HepG2 (cell line): Measurements from ENCODE around the gene TMUB1. TPM values are rescaled to one million over a fixed set of nuclear protein-coding genes. Genes with fewer than 3 reads are reported as not detected.

ENCODE experiments used
- ASH2L ChIP-seq: fragments of 300-600, 200-600 bp; sonication (generic); IDR thresholded peaks from 2 replicates; pipeline ENCODE4 v1.7.0; 2017; ENCODE audit warnings: low read depth, mild to moderate bottlenecking, moderate library complexity, mixed read lengths, low read length; ENCODE audit not compliant: insufficient read length
- DNMT1 ChIP-seq: sonication (generic); formaldehyde crosslinking; IDR thresholded peaks from 2 replicates; pipeline ENCODE4 v1.5.1; 2020; ENCODE audit warnings: mild to moderate bottlenecking, missing genetic modification reagents
- ELF3 ChIP-seq: IDR thresholded peaks from 2 replicates; pipeline ENCODE4 v1.6.1; 2016; ENCODE audit warnings: missing genetic modification reagents, missing compliant biosample characterization
- GLI4 ChIP-seq: sonication (generic); formaldehyde crosslinking; IDR thresholded peaks from 2 replicates; pipeline ENCODE4 v1.5.1; 2020; ENCODE audit warnings: missing genetic modification reagents, mild to moderate bottlenecking, moderate library complexity, borderline replicate concordance
- ZC3H13 ChIP-seq: sonication (generic); formaldehyde crosslinking; IDR thresholded peaks from 2 replicates; pipeline ENCODE4 v1.8.1; 2023; ENCODE audit warnings: mild to moderate bottlenecking, missing genetic modification reagents, moderate library complexity
- ZNF17 ChIP-seq: sonication (generic); formaldehyde crosslinking; IDR thresholded peaks from 2 replicates; pipeline ENCODE4 v1.5.0; 2020; ENCODE audit warnings: mild to moderate bottlenecking, missing genetic modification reagents
- ZNF383 ChIP-seq: sonication (generic); formaldehyde crosslinking; IDR thresholded peaks from 2 replicates; pipeline ENCODE4 v1.4.0; 2020; ENCODE audit warnings: missing genetic modification reagents, mild to moderate bottlenecking, borderline replicate concordance
- ZNF556 ChIP-seq: sonication (generic); formaldehyde crosslinking; IDR thresholded peaks from 2 replicates; pipeline ENCODE4 v1.4.0; 2020; ENCODE audit warnings: mild to moderate bottlenecking, missing genetic modification reagents, borderline replicate concordance
- ZNF850 ChIP-seq: sonication (generic); formaldehyde crosslinking; conservative IDR thresholded peaks from 2 replicates; pipeline ENCODE4 v1.9.0; 2021; ENCODE audit warnings: mild to moderate bottlenecking, missing genetic modification reagents
- ZSCAN31 ChIP-seq: sonication (generic); formaldehyde crosslinking; IDR thresholded peaks from 2 replicates; pipeline ENCODE4 v1.5.0; 2020; ENCODE audit warnings: low read depth, mild to moderate bottlenecking, missing genetic modification reagents
- polyA plus RNA-seq, 8 experiments: library from polyadenylated mRNA; depleted of rRNA in 3 of 8; stranded (reverse) in 7 of 8; unstranded in 1 of 8; fragments of >200 nt; fragmentation: Illumina TruSeq in 4 of 8; extraction: Trizol in 4 of 8; gene quantifications; 2 replicates each; pipeline versions ENCODE4 v1.2.1 to v1.2.3, GENCODE V29; 2011 to 2016; ENCODE audit warnings: low read depth in 4 of 8, missing spikeins in 1 of 8, mixed read lengths in 1 of 8; ENCODE audit not compliant: insufficient read depth in 1 of 8
- total RNA-seq, 5 experiments: library from RNA; depleted of rRNA; stranded (reverse); fragments of >200 nt; fragmentation: Illumina TruSeq; extraction: Trizol; gene quantifications; 2 replicates each; pipeline ENCODE4 v1.2.3, GENCODE V29; 2016; ENCODE audit warnings: low read depth in 1 of 5
- TF ChIP-seq, protein P1 (sequence below): sonication (generic); formaldehyde crosslinking; IDR thresholded peaks from 2 replicates; pipeline ENCODE4 v1.4.0; 2020; ENCODE audit warnings: missing genetic modification reagents
- TF ChIP-seq, protein P2 (sequence below): sonication (generic); formaldehyde crosslinking; IDR thresholded peaks from 2 replicates; pipeline ENCODE4 v1.4.0; 2020; ENCODE audit warnings: missing genetic modification reagents, borderline replicate concordance
- TF ChIP-seq, protein P3 (sequence below): sonication (generic); formaldehyde crosslinking; IDR thresholded peaks from 2 replicates; pipeline ENCODE4 v1.5.0; 2020; ENCODE audit warnings: missing genetic modification reagents
- TF ChIP-seq, protein P4 (sequence below): sonication (generic); formaldehyde crosslinking; IDR thresholded peaks from 2 replicates; pipeline ENCODE4 v1.4.0; 2020; ENCODE audit warnings: mild to moderate bottlenecking, missing genetic modification reagents
- TF ChIP-seq, protein P5 (sequence below): sonication (generic); formaldehyde crosslinking; IDR thresholded peaks from 2 replicates; pipeline ENCODE4 v1.4.0; 2020; ENCODE audit warnings: missing genetic modification reagents

Gene TMUB1
- total and polyA plus RNA-seq, 2 of the 13 experiments (the other 11 are each of a cell fraction or from before 2014, with no cell fraction given) = 44.8 to 51.6 TPM

DNA sequence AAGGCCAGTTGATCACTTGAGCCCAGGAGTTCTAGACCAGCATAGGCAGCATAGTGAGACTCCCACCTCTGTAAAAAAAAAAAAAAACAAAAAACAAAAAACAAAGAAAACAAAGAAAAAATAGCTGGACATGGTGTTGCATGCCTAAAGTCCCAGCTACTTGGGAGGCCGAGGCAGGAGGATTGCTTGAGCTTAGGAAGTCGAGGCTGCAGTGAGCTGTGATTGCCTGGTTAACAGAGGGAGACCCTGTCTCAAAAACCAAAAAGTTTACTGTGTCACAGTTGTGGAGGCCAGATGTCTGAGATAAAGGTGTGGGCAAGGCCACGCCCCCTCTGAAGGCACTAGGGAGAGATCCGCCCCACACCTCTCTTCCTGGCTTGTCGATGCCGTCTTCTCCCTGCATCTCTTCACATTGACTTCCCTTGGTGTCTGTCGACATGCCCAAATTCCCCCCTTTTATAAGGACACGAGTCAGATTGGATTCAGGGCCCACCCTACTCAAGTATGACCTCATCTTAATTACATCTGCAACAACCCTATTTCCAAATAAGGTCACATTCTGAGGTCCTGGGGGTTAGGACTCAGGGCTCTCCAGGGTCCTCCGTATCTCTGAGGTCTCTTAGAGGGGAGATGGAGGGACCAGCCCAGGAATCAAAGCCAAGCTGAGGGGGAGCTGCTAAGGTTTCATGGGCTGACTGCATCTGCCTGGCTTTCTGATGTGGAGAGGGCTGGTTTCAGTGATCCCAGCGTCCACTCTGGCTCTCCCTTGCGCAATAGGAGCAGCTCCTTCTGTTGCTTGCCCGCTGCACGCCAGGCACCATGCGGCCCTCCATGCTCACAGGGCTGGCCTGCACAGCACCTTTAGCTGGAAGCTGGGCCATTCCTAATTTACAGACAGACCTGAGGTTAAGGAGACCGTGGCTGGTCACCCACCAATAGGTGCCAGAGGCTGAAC, 26.1 kb upstream of the TMUB1 start (continued):
- TF ChIP-seq, protein P1, sequence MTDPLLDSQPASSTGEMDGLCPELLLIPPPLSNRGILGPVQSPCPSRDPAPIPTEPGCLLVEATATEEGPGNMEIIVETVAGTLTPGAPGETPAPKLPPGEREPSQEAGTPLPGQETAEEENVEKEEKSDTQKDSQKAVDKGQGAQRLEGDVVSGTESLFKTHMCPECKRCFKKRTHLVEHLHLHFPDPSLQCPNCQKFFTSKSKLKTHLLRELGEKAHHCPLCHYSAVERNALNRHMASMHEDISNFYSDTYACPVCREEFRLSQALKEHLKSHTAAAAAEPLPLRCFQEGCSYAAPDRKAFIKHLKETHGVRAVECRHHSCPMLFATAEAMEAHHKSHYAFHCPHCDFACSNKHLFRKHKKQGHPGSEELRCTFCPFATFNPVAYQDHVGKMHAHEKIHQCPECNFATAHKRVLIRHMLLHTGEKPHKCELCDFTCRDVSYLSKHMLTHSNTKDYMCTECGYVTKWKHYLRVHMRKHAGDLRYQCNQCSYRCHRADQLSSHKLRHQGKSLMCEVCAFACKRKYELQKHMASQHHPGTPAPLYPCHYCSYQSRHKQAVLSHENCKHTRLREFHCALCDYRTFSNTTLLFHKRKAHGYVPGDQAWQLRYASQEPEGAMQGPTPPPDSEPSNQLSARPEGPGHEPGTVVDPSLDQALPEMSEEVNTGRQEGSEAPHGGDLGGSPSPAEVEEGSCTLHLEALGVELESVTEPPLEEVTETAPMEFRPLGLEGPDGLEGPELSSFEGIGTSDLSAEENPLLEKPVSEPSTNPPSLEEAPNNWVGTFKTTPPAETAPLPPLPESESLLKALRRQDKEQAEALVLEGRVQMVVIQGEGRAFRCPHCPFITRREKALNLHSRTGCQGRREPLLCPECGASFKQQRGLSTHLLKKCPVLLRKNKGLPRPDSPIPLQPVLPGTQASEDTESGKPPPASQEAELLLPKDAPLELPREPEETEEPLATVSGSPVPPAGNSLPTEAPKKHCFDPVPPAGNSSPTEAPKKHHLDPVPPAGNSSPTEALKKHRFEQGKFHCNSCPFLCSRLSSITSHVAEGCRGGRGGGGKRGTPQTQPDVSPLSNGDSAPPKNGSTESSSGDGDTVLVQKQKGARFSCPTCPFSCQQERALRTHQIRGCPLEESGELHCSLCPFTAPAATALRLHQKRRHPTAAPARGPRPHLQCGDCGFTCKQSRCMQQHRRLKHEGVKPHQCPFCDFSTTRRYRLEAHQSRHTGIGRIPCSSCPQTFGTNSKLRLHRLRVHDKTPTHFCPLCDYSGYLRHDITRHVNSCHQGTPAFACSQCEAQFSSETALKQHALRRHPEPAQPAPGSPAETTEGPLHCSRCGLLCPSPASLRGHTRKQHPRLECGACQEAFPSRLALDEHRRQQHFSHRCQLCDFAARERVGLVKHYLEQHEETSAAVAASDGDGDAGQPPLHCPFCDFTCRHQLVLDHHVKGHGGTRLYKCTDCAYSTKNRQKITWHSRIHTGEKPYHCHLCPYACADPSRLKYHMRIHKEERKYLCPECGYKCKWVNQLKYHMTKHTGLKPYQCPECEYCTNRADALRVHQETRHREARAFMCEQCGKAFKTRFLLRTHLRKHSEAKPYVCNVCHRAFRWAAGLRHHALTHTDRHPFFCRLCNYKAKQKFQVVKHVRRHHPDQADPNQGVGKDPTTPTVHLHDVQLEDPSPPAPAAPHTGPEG (CRISPR knock-in tag) = no peak
- TF ChIP-seq, protein P2, sequence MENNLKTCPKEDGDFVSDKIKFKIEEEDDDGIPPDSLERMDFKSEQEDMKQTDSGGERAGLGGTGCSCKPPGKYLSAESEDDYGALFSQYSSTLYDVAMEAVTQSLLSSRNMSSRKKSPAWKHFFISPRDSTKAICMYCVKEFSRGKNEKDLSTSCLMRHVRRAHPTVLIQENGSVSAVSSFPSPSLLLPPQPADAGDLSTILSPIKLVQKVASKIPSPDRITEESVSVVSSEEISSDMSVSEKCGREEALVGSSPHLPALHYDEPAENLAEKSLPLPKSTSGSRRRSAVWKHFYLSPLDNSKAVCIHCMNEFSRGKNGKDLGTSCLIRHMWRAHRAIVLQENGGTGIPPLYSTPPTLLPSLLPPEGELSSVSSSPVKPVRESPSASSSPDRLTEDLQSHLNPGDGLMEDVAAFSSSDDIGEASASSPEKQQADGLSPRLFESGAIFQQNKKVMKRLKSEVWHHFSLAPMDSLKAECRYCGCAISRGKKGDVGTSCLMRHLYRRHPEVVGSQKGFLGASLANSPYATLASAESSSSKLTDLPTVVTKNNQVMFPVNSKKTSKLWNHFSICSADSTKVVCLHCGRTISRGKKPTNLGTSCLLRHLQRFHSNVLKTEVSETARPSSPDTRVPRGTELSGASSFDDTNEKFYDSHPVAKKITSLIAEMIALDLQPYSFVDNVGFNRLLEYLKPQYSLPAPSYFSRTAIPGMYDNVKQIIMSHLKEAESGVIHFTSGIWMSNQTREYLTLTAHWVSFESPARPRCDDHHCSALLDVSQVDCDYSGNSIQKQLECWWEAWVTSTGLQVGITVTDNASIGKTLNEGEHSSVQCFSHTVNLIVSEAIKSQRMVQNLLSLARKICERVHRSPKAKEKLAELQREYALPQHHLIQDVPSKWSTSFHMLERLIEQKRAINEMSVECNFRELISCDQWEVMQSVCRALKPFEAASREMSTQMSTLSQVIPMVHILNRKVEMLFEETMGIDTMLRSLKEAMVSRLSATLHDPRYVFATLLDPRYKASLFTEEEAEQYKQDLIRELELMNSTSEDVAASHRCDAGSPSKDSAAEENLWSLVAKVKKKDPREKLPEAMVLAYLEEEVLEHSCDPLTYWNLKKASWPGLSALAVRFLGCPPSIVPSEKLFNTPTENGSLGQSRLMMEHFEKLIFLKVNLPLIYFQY (CRISPR knock-in tag) = no peak
- no peak for TF ChIP-seq ZNF850
- no peak for TF ChIP-seq ZNF383 (CRISPR knock-in tag)
- TF ChIP-seq, protein P3, sequence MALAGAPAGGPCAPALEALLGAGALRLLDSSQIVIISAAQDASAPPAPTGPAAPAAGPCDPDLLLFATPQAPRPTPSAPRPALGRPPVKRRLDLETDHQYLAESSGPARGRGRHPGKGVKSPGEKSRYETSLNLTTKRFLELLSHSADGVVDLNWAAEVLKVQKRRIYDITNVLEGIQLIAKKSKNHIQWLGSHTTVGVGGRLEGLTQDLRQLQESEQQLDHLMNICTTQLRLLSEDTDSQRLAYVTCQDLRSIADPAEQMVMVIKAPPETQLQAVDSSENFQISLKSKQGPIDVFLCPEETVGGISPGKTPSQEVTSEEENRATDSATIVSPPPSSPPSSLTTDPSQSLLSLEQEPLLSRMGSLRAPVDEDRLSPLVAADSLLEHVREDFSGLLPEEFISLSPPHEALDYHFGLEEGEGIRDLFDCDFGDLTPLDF = no peak
- TF ChIP-seq ZNF17 (CRISPR knock-in tag) = no peak
- no peak for TF ChIP-seq ZNF556
- TF ChIP-seq, protein P4, sequence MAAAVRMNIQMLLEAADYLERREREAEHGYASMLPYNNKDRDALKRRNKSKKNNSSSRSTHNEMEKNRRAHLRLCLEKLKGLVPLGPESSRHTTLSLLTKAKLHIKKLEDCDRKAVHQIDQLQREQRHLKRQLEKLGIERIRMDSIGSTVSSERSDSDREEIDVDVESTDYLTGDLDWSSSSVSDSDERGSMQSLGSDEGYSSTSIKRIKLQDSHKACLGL (CRISPR knock-in tag) = no peak
- TF ChIP-seq ZSCAN31 (CRISPR knock-in tag) = no peak
- TF ChIP-seq DNMT1 (CRISPR knock-in tag) = no peak
- no peak for TF ChIP-seq ZC3H13 (CRISPR knock-in tag)
- TF ChIP-seq ASH2L = no peak
- TF ChIP-seq, protein P5, sequence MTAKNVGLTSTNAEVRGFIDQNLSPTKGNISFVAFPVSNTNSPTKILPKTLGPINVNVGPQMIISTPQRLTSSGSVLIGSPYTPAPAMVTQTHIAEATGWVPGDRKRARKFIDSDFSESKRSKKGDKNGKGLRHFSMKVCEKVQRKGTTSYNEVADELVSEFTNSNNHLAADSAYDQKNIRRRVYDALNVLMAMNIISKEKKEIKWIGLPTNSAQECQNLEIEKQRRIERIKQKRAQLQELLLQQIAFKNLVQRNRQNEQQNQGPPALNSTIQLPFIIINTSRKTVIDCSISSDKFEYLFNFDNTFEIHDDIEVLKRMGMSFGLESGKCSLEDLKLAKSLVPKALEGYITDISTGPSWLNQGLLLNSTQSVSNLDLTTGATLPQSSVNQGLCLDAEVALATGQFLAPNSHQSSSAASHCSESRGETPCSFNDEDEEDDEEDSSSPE = no peak
- no peak for TF ChIP-seq GLI4 (CRISPR knock-in tag)
- no peak for TF ChIP-seq ELF3 (CRISPR knock-in tag)
